Glutamatergic neuron (in vitro differentiated cells): ENCODE results near the gene FAM168B. TPM values are rescaled to one million over a fixed set of nuclear protein-coding genes. Genes with fewer than 3 reads are reported as not detected.

Experiments
- DNase-seq: peaks from one replicate; pipeline ENCODE4 v3.0.0; 2022
- H3K27ac Mint-ChIP-seq: one replicate; pipeline ENCODE4 v1.8.0; 2020; ENCODE audit warnings: mild to moderate bottlenecking, mixed read lengths, inconsistent platforms; ENCODE audit not compliant: unreplicated experiment
- H3K27me3 Mint-ChIP-seq: one replicate; pipeline ENCODE4 v1.8.0; 2020; ENCODE audit warnings: mild to moderate bottlenecking, moderate library complexity, mixed read lengths, inconsistent platforms; ENCODE audit not compliant: unreplicated experiment
- H3K36me3 Mint-ChIP-seq: one replicate; pipeline ENCODE4 v1.8.0; 2020; ENCODE audit warnings: mild to moderate bottlenecking, mixed read lengths, inconsistent platforms; ENCODE audit not compliant: unreplicated experiment
- H3K4me1 Mint-ChIP-seq: one replicate; pipeline ENCODE4 v1.8.0; 2020; ENCODE audit warnings: mild to moderate bottlenecking, low read depth, mixed read lengths, inconsistent platforms; ENCODE audit not compliant: unreplicated experiment
- H3K4me3 Mint-ChIP-seq: one replicate; pipeline ENCODE4 v1.8.0; 2020; ENCODE audit warnings: mild to moderate bottlenecking, mixed read lengths, inconsistent platforms; ENCODE audit not compliant: unreplicated experiment
- H3K9me3 Mint-ChIP-seq: one replicate; pipeline ENCODE4 v1.8.0; 2020; ENCODE audit warnings: mild to moderate bottlenecking, moderate library complexity, mixed read lengths, inconsistent platforms; ENCODE audit not compliant: unreplicated experiment
- total RNA-seq: library from RNA; stranded (reverse); fragmentation: NEBNext Ultra II Directional; extraction: Animal tissue kit (Norgen Biotek cat#: 25700); gene quantifications from one replicate; pipeline ENCODE4 v1.2.1, GENCODE V29; 2021; ENCODE audit not compliant: unreplicated experiment
- TF ChIP-seq, protein P1 (sequence below): fragments of 200-600 bp; sonication (generic); IDR thresholded peaks from one replicate; pipeline ENCODE4 v1.5.0; 2021; ENCODE audit not compliant: partially characterized antibody, unreplicated experiment

The FAM168B gene
- total RNA-seq, 1 donor from 2014 or later, result 118 TPM

DNA sequence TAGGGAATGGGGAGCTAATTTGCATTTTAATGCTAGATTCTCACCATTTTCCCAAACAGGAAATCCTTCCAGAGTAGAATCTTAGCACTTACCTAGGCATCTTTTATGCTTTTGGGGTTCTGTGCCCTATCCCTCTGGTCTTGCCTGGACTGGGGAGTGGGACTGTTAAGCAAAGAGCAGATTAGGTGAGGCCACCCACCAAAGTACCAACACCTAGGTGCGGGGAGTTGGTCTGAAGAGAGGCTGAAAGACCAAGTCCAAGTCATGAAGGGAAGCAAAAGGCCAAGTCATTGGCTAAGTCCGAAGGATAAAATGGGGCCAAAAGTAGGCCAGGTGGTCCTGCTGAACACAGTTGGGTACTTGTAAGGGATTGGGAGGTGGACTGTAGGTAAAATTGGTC is 86.7 kb downstream of the FAM168B start:
- DNase-seq, result no peak

GRCh38 chr2:131005216-131005935 is 87.9 kb downstream of the FAM168B start:
- Mint-ChIP-seq H3K4me3 (no peak overlapping the region), H3K36me3 (no peaks in the 10 kb centered on the region), H3K4me1 (peaks cover 2% of the 10 kb centered on the region), H3K27me3 (no peaks in the 10 kb centered on the region), H3K9me3 (peaks cover 1% of the 10 kb centered on the region), H3K27ac (no peak overlapping the region)
- TF ChIP-seq, protein P1, sequence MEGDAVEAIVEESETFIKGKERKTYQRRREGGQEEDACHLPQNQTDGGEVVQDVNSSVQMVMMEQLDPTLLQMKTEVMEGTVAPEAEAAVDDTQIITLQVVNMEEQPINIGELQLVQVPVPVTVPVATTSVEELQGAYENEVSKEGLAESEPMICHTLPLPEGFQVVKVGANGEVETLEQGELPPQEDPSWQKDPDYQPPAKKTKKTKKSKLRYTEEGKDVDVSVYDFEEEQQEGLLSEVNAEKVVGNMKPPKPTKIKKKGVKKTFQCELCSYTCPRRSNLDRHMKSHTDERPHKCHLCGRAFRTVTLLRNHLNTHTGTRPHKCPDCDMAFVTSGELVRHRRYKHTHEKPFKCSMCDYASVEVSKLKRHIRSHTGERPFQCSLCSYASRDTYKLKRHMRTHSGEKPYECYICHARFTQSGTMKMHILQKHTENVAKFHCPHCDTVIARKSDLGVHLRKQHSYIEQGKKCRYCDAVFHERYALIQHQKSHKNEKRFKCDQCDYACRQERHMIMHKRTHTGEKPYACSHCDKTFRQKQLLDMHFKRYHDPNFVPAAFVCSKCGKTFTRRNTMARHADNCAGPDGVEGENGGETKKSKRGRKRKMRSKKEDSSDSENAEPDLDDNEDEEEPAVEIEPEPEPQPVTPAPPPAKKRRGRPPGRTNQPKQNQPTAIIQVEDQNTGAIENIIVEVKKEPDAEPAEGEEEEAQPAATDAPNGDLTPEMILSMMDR, result no peak
- DNase-seq, result no peak

More for the DNA sequence above, 86.7 kb downstream of the FAM168B start:
- Mint-ChIP-seq H3K4me1 (peaks cover 6% of the 10 kb centered on the region), H3K36me3 (no peaks in the 10 kb centered on the region), H3K27ac (no peak overlapping the region), H3K4me3 (no peak overlapping the region), H3K27me3 (peaks cover 2% of the 10 kb centered on the region), H3K9me3 (peaks cover 3% of the 10 kb centered on the region)
- TF ChIP-seq, protein P1, result no peak

DNA sequence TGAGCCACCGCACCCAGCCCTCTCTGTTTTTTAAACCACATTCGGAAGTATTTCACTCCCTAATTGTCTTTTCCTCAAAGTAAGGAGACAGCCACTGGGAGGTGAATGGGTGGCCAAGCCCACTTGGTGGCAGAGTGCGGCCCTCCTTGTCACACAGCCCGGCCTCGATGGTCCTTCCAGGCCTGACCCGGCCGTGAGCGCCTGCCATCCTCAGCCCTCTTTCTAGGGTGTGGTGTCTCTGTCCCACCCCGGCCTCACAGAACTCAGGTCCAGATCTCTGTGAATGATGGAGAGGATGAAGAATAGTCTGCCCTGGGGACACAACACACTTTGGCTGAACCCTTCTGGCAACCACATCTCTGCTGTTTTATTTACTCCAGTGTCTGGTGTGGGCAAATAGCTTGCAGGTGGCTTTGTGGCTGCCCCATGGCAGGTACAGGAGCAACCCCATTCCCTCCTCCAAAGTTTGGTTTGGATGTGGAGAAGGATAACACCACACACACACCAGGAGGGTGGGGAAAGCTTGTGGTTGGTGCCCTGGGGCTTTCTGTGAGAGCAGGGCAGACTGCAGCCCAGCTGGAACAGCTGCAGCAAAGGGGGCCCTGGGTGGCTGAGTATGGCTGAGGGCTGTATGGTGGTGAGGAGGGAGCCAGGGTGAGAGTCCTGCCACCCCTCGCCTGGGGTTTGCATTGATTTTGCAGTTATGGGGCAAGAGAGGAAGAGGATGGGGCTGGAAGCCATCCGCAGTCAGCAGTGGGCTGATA is 88.6 kb downstream of the FAM168B start:
- TF ChIP-seq, protein P1, result no peak
- H3K27ac Mint-ChIP-seq, result no peak overlapping the region
- H3K27me3 Mint-ChIP-seq, result no peaks in the 10 kb centered on the region
- H3K36me3 Mint-ChIP-seq, result no peaks in the 10 kb centered on the region
- DNase-seq, result no peak
- H3K4me1 Mint-ChIP-seq, result peaks cover 2% of the 10 kb centered on the region
- H3K9me3 Mint-ChIP-seq, result peaks cover 1% of the 10 kb centered on the region
- no peak overlapping the region for H3K4me3 Mint-ChIP-seq

GRCh38 chr2:130998561-130998960 is 94.7 kb downstream of the FAM168B start:
- H3K36me3 Mint-ChIP-seq, result no peaks in the 10 kb centered on the region

More at GRCh38 chr2:130998561-130998960, 94.7 kb downstream of the FAM168B start:
- TF ChIP-seq, protein P1, result no peak
- Mint-ChIP-seq H3K9me3 (no peaks in the 10 kb centered on the region), H3K4me3 (no peak overlapping the region), H3K27ac (no peak overlapping the region), H3K4me1 (no peaks in the 10 kb centered on the region), H3K27me3 (no peaks in the 10 kb centered on the region)
- DNase-seq, result no peak

Other genes with a start within 250 kb of the FAM168B start
- gene PLEKHB2, start 11.9 kb upstream of the FAM168B start, total RNA-seq, result 42.4 TPM
- gene POTEE, start 116.1 kb upstream of the FAM168B start, total RNA-seq, result 1.4 TPM